ENCODE measurements around the gene CHST9. TPM values are rescaled to one million over a fixed set of nuclear protein-coding genes. Genes with fewer than 3 reads are reported as not detected.

The CHST9 gene
- total and polyA plus RNA-seq, 2 experiments from 2014 or later, result 15.5 to 16.8 TPM

DNA sequence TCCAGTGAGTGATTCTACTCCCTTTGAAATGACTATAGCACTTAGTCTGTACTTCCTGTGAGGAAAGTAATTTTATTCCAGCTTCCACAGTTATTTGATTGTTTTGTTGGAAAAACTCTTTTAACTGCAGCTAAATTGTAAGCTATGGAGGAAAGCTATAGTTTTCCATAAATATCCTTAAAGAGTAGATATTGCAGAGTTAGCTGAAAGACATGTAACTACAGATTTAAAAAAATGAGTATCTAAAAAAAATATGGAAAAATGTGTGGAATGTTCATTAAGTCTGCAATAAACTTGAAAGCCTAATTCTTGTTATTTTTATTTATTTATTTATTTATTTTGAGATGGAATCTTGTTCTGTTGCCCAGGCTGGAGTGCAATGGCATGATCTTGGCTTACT lies 262.8 kb downstream of the CHST9 start (continued):
- TF ChIP-seq, protein P1, sequence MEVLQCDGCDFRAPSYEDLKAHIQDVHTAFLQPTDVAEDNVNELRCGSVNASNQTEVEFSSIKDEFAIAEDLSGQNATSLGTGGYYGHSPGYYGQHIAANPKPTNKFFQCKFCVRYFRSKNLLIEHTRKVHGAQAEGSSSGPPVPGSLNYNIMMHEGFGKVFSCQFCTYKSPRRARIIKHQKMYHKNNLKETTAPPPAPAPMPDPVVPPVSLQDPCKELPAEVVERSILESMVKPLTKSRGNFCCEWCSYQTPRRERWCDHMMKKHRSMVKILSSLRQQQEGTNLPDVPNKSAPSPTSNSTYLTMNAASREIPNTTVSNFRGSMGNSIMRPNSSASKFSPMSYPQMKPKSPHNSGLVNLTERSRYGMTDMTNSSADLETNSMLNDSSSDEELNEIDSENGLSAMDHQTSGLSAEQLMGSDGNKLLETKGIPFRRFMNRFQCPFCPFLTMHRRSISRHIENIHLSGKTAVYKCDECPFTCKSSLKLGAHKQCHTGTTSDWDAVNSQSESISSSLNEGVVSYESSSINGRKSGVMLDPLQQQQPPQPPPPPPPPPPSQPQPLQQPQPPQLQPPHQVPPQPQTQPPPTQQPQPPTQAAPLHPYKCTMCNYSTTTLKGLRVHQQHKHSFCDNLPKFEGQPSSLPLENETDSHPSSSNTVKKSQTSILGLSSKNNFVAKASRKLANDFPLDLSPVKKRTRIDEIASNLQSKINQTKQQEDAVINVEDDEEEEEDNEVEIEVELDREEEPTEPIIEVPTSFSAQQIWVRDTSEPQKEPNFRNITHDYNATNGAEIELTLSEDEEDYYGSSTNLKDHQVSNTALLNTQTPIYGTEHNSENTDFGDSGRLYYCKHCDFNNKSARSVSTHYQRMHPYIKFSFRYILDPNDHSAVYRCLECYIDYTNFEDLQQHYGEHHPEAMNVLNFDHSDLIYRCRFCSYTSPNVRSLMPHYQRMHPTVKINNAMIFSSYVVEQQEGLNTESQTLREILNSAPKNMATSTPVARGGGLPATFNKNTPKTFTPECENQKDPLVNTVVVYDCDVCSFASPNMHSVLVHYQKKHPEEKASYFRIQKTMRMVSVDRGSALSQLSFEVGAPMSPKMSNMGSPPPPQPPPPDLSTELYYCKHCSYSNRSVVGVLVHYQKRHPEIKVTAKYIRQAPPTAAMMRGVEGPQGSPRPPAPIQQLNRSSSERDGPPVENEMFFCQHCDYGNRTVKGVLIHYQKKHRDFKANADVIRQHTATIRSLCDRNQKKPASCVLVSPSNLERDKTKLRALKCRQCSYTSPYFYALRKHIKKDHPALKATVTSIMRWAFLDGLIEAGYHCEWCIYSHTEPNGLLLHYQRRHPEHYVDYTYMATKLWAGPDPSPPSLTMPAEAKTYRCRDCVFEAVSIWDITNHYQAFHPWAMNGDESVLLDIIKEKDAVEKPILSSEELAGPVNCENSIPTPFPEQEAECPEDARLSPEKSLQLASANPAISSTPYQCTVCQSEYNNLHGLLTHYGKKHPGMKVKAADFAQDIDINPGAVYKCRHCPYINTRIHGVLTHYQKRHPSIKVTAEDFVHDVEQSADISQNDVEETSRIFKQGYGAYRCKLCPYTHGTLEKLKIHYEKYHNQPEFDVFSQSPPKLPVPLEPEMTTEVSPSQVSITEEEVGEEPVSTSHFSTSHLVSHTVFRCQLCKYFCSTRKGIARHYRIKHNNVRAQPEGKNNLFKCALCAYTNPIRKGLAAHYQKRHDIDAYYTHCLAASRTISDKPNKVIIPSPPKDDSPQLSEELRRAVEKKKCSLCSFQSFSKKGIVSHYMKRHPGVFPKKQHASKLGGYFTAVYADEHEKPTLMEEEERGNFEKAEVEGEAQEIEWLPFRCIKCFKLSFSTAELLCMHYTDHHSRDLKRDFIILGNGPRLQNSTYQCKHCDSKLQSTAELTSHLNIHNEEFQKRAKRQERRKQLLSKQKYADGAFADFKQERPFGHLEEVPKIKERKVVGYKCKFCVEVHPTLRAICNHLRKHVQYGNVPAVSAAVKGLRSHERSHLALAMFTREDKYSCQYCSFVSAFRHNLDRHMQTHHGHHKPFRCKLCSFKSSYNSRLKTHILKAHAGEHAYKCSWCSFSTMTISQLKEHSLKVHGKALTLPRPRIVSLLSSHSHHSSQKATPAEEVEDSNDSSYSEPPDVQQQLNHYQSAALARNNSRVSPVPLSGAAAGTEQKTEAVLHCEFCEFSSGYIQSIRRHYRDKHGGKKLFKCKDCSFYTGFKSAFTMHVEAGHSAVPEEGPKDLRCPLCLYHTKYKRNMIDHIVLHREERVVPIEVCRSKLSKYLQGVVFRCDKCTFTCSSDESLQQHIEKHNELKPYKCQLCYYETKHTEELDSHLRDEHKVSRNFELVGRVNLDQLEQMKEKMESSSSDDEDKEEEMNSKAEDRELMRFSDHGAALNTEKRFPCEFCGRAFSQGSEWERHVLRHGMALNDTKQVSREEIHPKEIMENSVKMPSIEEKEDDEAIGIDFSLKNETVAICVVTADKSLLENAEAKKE (CRISPR knock-in tag; IDR thresholded peaks at IDR 0.05), result no peak
- TF ChIP-seq EZH2phosphoT487 (IDR thresholded peaks at IDR 0.05; ENCODE audit: unreplicated experiment) (no peak), ZNF331 (CRISPR knock-in tag; IDR thresholded peaks at IDR 0.05; ENCODE audit: low read depth) (no peak), ETS1 (IDR thresholded peaks at IDR 0.05) (no peak), CREB1 (CRISPR knock-in tag; IDR thresholded peaks at IDR 0.05; ENCODE audit: low read depth) (no peak), NANOG (IDR thresholded peaks at IDR 0.05; ENCODE audit: borderline replicate concordance) (no peak), POLR2AphosphoS5 (IDR thresholded peaks at IDR 0.05; ENCODE audit: low read depth) (no peak)
- TF ChIP-seq, protein P2, sequence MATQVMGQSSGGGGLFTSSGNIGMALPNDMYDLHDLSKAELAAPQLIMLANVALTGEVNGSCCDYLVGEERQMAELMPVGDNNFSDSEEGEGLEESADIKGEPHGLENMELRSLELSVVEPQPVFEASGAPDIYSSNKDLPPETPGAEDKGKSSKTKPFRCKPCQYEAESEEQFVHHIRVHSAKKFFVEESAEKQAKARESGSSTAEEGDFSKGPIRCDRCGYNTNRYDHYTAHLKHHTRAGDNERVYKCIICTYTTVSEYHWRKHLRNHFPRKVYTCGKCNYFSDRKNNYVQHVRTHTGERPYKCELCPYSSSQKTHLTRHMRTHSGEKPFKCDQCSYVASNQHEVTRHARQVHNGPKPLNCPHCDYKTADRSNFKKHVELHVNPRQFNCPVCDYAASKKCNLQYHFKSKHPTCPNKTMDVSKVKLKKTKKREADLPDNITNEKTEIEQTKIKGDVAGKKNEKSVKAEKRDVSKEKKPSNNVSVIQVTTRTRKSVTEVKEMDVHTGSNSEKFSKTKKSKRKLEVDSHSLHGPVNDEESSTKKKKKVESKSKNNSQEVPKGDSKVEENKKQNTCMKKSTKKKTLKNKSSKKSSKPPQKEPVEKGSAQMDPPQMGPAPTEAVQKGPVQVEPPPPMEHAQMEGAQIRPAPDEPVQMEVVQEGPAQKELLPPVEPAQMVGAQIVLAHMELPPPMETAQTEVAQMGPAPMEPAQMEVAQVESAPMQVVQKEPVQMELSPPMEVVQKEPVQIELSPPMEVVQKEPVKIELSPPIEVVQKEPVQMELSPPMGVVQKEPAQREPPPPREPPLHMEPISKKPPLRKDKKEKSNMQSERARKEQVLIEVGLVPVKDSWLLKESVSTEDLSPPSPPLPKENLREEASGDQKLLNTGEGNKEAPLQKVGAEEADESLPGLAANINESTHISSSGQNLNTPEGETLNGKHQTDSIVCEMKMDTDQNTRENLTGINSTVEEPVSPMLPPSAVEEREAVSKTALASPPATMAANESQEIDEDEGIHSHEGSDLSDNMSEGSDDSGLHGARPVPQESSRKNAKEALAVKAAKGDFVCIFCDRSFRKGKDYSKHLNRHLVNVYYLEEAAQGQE (IDR thresholded peaks at IDR 0.05; ENCODE audit: unreplicated experiment), result no peak
